ENCODE measurements around the gene NFIX.

Gene NFIX

DNA sequence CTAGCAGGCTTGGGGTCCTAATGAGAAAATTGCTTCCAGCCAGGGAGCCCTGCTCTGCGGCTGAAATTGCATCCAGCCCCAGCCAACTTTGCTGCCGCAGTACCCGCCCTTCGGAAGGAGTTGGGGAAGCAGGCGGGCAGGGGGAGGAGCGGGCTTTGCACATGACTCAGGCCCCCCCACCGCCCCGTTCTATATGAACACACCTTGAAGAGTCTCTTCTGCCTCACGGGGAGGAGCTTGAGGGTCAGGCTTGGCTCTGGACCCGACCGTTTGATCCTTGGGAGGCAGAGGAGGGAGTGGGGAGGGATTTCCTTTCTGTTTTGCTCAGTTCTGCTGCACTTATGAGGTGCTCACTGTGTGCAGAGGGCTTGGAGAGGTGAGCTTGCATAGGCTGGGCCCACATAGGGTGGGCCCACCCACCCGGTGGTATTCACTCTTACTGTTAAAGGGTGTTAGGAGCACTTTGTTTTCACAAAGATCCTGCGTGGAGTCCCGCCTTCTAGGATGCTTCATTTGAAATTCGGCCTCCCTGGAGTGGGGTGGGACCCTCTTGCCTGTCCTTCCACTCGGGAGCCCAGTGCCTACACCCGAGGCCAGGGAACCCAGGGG, 60.9 kb downstream of the NFIX start:
- DNase-seq (ENCODE audit: low spot score): peak; percentile 69

DNA sequence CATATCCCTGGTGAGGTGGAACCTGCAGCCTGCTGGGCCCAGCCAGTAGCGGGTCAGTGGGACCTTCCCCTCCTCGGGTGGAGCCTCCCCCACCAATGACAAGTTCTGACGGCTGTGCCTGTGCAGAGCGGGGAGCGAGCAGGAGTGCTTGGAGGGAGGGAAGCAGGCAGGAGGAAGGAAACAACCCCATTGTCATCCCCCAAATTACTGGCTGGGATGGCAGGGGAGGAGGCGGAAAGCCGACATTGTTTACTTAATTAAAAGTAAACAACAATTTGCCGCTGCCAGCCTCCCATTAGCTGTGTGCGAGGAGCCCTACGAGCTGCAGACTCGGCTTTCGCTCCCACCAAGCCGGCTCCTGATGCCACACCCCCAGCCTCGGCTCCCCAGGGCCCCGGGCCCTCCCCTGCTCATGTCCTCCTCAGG, 61.9 kb downstream of the NFIX start:
- no peak for DNase-seq (ENCODE audit: low spot score)

DNA sequence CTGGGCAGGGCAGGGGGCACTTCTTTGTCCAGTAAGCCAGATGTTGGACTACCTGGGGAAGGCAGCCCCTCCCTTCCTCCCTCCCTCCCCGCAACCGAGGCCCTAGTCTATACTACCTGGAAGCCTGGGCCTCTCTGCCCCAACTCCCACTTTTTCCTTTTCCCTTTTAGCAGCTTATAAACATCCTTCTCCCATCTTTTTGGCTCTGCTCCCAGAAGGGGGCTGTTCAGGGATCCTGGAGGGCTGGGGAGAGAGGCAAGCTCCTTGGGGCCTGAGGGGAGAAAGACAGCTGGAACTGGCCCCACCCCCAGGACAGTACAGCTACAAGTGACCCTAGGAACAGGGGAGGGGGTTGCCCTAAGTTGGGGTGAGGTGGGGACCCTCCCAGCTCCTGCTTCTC, 62.5 kb downstream of the NFIX start:
- DNase-seq (ENCODE audit: low spot score): no peak

DNA sequence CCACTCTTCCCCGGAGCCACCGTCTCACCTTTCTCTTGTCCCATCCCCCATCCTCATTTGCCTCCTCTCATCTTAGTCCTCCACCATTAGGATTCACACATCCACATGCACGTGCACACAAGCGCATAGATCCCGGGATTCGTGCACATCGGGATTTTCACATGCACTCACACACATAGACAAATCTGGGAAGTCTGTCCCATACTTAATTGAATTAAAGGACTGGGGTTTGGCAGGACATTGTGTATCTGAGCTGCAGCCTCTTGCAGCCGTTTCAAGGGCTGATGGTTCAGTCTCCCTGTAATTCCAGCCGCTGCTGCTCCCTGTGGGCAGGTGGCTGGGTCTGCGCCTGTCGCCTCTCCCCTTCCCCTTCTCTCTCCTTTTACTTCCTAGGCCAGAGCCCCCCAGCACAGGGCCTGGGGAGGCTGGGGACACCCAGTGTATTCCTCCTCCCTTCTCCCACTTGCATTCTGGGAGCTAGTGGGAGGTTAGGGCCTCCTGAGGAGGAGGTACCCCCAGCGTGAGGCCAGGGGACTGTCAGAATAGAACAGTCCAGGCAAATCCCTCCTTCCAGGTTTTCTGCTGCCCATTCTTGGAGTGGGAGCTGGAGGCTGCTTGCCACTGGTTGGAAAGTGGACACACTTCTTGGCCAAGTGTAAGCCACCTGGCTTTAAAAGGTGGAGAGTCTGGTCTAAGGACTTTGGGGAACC, 63.8 kb downstream of the NFIX start:
- no peak for DNase-seq (ENCODE audit: low spot score)

DNA sequence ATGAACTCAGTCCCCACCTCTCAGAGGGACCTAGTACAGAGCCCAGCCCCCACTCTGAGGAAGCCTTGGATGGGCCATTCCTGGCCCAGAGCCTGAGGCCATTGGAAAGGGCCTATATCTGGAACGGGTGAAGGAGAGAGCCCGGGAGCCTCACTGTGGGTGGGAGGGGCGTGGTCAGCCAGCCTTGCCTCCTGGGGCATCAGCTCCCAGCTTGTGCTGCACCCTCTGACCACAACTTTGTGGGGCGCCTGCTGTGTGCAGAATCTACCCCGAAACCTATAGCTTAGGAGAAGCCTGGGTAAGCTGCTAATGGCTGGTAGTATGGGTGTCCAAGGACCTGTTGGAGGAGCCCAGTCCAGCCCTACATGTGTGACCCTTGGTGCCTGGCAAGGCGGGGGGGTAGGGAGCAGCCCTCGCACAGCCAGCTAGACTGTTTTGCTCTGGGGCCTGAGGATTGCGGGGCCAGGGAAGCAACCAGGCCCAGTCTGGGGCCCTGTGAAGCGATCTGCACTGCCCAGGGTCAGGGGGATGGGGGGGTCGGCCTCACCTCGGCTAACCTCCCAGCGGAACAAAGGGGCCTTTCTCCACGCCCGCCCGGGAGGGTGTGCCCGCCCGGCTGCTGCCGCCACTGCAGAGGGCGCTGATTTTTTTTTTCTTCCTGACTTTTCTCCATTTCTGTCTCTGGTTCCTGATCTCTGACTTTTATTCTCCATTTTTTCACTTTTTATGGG, 65.1 kb downstream of the NFIX start:
- peak; percentile 56 for DNase-seq (ENCODE audit: low spot score)

DNA sequence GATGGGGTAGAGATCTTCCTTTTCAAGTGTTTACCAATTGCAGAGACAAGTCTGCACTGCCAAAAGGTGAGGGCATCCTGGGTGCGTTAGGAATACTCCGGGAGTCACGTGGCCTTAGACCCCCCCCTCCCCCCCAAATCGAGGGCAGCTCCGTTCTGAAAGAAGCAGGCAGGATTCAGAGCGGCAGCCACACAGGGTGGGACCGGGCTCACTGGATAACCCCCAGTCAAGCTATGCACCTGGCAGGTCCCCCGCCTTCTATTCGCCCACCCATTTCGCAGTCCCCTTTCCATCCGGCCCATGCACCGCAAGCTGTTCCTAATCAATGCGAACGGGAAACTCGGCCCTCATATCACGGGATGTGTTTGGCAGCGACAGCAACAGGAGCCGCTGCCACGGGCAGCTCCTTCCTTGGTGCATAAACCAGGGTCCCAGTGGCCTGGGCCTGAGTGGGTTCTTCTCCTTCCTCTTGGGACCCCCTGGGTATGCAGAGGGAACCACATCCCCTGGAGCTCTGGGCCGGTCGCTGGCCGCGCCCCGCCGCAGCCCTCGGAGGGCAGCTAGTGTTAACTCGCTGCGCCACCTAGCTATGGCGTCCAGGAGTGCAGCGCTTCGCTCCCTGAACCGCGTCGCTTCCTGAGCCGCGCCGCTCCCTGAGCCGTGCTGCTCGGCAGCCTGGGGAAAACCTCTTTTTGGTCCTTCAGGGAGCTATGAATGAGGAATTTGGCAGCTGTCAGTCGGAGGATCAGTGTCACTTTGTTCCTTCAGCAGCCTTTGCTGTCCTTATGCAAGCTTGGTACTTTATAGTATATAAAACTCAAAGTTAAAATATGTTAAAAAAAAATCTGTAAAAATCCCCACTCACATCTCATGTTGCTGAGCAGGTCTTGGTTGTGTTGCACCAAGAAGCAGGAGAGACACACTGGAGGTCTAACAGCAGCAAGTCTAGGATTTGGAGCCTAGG, 66.0 kb downstream of the NFIX start:
- DNase-seq (ENCODE audit: low spot score): peak; percentile 86

DNA sequence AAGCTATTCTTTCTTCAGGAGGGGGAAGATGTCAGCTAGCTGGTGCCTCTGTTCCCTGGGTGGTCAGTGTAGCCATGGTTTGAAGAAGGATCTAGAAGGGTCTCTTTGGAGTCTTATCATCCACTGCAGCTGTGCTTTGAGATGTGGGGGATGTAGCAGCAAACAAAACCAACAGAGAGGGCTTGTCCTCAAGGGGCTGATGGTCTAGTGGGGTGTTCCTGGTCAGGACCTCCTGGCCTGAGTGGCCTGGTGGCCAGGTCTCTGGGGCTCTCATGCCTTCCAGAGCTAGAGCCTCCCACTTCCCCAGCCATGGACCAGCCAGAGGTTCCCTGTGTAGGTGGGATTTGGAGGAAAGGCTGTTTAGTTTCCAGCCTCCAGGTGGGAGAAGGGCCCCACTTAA, 67.0 kb downstream of the NFIX start:
- DNase-seq (ENCODE audit: low spot score): no peak

DNA sequence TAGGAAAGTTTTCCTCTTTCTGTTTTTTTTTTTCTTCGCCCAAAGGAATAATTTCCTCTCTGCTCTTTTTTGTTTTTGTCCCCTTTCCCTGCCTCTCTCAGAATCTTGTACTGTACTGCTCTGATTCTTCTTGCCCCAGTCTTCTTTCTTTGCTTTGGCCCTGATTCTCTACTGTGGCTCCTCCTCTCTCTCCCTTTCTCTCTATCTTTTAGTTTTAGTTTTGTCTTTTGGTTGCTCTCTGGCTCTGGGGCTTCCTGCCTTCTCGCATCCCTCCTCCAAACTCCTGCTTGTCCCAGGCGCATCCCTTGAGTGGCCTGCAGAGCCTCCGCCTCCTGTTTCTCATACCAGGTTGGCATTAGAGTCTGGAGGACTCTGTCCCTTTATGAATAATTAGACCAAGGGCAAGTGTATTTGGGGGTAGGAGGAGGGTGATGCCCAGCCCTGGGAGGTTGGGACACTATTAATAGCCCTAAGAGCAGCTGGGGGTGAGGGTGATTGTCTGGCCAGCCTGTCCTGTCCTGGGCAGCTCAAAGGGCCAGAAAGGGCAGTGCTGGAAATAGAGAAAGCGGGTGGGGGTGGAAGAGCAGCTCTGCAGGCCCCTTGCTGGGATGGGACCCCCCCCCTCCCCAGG, 68.3 kb downstream of the NFIX start:
- no peak for DNase-seq (ENCODE audit: low spot score)

DNA sequence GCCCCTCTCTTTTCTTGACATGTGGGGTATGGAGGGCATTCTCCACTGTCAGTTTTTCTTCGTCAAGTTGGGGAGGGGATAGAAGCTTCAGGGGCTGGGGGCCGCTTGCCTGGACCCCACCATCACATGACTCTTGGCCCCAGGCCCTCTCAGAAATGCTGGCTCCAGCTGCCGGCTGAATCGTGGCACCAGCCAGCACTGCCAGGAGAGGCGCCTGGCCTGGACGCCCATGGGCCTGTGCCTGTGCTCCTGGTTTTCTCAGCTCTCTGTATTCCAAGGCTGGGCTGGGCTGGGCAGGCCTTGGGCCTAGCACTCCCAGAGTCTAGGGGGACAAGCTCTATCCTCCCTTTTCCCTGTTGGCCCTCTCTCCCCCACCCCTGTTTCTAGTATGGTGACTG, 68.8 kb downstream of the NFIX start:
- no peak for DNase-seq (ENCODE audit: low spot score)

DNA sequence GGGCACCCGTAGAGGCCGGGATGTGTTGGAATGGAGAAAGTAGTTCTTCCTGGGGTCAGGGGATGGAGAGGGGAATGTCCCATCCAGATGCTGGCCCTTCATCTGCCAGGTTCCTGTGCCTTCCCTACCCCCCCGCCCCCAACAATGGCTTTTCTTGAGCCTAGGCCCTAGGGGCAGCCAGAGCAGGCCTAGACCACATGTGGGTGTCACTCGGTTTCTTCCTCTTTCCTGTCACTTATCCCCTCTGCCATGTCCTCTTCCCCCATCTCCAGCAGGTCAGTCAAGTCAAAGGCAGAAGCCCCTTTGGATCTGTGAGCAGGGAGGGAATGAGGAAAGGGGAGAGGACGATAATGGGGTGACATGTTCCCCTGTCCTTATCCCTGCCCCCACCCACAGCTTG, 71.0 kb downstream of the NFIX start:
- no peak for DNase-seq (ENCODE audit: low spot score)

DNA sequence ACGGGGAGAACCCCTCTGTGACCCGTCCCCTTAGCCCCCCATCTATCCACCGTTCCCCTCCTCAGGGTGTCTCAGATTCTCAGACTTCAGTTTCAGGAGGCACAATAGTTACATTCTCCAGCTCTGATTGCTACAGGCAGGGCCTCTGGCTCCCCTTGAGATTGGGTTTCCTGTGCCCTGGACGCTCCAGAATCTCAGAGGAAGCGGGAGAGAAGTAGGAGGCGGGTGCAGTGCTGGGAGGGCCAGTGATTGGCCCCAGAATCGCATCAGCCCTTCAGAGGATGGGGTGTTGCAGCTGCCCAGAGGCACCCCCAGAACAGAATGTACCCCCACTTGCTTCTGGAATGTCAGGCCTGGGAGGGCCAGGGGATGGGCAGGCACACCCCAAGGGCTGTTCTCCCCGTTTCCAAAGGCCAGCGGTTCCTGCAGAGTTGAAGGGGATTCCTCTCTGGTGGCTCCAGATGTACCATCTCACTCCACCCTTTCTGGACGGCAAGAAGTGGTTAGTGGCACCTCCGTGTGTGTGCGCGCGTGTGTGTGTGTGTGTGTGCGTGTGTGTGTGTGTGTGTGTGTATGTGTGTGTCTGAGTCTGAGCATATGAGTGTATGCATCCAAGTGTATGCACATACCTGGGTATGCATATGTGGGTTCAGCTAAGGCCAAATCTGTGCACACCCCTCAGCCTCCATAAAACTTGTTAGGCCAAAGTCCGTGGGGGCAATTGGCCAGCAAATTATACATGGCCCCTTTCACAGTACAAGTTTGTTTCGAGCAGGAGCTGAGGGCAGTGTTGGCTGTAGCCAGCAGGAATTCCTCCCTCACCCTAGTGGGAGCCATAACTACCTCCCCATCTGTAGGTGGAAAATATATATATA, 71.9 kb downstream of the NFIX start:
- no peak for DNase-seq (ENCODE audit: low spot score)

DNA sequence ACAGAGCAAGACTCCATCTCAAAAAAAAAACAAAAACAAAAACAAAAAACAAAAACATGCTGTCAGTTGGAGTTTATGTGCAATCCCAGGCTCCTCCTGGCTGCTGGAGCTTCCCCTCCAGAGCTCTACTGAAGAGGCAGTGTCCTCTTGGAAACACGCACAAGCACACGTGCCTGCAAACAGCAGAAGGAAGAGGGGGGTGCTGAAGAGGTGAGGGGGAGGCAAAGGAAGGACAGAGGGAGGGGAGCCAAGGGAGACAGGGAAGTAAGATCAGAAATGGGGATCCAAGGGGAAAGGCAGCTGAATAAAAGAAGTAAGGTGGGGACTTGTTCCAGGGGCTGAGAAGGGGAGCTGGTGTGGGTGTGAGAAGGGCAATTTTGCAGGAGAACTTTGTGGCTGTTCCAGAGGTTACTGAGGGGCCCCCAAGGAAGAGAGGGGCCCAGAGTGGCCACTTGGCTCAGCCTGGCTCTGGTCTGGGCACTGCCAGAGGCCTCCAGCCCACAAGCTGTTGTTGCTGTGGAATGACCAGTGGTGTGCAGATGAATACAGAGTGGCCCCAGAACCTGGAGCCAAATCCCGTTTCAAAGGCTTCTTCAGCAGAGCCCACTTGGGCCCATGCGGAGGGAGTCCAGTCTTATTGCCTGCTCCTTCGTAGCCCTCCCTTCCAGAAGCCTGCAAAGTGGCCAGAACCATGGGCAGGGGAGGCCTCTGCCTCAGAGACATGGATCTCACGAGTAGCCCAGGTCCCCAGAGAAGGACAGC, 73.0 kb downstream of the NFIX start:
- no peak for DNase-seq (ENCODE audit: low spot score)

DNA sequence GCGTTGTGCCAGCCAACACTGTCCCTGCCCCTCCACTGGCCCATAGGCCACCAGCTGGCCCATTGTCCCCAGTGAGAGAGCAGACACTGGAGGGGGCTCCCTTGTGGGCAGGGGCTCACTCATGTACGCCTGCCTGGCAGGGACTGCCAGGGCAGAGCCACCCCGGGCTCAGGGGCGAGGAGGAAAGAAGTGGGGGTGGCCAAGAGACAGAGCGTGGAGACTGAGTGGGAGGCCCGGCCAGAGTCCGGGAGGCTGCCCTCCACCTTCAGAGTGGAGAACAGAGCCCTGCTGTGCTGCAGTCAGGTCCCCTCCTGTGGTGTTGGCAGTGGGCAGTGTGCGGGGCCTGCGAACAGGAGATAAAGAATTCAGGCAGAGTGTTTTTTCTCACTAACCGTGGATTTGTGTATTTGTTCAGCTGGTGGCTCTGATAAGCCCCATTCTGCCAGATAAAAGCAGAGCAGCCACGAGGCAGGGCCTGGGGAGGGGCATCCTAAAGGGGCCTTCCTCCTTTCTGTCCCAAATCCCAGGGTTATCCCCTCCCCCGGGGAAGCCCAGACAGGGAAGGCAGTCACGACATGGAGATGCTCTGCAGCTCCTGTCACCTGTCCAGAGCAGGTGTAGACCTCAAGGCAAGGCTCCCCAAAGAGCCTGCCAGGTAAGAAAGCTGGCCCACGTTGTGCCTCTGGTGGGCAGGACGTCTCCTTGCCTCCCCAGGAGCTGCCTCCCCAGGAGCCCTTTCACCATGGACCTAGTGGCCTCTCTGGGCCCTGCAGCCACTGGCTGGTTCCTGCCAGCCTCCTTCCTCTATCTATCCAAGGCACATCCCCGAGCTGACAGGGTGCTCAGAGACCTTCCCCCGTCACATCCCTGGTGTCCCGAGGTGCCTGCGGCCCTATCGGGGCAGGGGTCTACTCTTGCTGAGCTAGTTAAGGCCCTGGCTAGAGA, 74.4 kb downstream of the NFIX start:
- no peak for DNase-seq (ENCODE audit: low spot score)

DNA sequence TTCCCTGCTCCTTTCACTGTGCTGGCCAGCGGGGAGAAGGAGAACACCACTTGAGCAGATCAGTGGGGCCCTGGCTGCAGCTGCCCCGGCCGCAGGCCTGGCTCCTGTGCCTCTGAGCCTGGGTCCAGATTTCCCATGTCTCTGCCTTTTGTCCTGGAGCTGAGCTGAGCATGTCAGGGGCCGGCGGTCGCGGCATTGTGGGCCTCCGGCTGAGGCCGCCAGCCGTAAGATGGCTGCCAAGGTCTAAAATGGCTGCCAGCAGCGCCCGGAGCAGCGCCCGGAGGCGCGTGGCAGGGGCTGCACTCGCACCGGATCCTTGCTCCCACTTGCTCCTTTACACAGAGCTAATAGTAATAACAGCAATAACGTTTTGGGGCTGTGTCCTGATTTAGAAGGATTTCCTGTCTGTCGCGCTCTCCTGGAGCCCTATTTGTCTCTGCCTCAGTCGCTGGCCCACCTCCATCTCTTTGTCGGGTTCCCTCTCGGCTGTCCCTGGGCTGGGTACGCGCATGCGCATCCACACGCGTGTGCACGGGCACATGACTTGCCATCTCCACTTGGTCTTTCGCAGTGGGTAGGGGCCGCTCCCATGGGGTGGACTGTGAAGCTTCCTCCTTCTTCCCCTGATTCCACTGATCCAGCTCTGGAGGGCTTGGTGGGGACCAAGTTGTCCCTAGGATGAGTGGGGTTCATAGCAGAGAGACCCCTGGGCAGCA, 75.3 kb downstream of the NFIX start:
- no peak for DNase-seq (ENCODE audit: low spot score)

DNA sequence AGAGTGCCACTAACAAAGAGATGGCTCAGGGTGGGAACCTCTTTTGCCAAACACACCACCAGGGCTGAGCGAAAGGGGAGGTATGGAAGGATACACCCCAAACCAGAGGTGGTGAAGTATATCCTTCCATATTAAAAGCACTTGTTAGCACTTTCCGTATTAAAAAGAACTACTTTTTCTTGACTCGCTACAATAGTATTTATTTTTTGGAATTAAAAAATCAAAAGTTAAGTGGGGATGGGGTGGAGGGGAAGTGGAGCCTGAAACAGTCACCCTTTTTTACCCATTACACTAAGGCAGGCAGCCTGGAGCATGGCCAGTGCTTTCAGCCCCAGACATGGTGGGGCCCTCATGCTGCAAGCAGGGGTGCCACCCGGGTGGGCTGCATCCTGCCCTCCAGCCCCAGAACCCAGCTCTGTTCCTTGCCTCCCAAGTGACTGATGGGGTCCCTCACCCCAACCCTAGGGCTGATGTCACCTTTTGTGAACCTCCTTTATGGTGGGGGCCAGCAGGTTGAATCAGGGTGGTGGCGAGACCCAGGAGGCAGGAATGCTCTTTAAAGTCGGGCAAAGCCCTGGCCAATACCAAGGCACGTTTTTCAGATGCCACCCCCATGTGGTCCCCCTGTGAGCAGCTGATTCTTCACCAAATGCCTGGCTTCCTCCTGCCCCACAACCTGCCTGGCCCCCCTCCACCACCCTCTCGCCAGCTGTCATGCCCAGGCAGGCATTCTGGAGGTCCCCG, 76.3 kb downstream of the NFIX start:
- no peak for DNase-seq (ENCODE audit: low spot score)

DNA sequence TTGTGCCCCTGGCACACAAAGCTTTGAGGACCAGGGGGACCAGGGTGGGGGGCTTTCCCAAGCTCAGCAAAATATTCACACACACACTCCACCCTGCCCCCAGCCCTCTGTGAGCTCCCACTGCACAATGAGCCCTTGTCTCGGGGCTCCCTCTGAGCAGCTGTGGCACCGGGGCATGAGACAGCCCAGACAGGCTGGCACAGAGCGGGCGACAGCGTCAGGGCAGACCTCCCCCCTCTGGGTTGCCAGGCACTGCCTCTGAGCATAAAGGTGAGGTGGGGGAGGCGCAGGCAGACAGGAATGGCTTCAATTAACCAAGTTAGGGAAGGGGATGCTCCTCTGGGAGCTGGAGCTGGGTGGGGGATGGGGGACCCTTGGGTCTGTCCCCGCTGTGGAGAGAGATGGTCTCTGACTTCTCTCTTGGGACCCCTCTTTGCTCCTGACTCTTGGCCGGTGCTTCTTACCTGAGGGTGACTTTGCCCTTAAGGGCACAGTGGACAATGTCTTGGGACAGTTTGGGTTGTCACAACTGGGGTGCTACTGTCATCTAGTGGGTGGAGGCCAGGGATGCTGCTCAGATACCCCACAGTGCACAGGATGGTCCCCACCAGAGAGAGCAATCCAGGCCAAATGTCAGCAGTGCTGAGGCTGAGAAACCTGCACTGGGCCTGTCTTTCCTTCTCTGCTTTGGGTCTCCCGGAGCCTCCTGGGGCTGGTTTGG, 77.1 kb downstream of the NFIX start:
- DNase-seq (ENCODE audit: low spot score): no peak

DNA sequence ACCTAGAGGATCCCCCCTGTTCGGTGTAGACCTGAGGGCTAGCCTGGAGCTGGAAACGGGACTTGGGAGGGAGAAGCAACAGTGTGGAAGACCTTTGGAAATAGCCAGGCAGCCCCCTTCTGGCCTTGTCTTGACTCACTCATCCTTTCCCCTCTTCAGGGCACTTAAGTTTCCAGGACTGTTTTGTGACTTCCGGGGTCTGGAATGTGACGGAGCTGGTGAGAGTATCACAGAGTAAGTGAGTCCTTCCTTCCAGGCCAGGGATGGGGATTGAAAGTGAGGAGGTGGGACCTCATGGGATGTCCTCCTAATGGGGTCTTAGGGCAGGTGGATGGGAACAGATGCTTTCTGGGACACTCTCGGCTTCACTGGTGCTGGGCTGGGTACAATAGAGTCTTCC, 78.0 kb downstream of the NFIX start:
- DNase-seq (ENCODE audit: low spot score): no peak
